Measurements from ENCODE around the gene BICC1. TPM values are rescaled to one million over a fixed set of nuclear protein-coding genes. Genes with fewer than 3 reads are reported as not detected.

BICC1 gene
- total and polyA plus RNA-seq, 4 donors, result 0.82 to 6.1 (median 4.5) TPM

DNA sequence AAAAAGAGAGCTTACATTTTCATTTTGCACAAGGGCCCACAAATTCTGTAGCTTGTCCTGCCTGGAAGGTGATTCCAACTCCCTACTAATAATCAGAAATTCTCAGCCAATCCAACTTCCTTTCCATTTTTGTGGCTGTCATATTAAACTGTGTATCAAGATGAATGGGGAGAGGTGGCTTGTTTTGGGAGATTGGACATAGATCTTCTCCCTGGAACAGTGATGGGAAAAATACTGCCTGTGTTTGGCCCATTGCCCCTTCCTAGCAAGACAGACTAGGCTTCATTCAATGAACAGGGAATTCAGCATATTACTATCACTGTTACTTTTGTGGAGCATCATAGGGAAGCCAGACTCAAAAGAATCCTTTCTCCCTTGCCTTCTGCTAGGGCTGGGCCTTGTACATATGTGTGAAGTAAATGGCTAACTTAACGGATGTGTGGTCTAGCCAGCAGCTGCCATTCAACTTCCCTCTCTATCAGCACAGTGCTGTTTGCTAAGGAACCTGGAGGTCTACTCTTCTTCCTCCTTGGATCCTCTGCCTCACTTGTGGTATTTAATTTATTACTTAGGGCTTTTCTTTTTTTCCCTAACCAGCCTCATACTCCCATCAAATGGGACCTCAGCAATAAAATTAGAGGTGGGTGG, 326.0 kb downstream of the BICC1 start:
- no peak for DNase-seq (ENCODE audit: low spot score)
- H3K27me3 ChIP-seq (ENCODE audit: control insufficient read depth in 4 of 4, insufficient read depth in 4 of 4, low read length in 3 of 4), result no peaks in the 10 kb centered on the region
- no peaks in the 10 kb centered on the region for H3K9me3 ChIP-seq (ENCODE audit: control insufficient read depth in 4 of 4, low read length in 3 of 4)
- no peak overlapping the region for H3K9ac ChIP-seq (ENCODE audit: low read depth in 1 of 2, low read length in 2 of 2)
- H3K36me3 ChIP-seq (ENCODE audit: control insufficient read depth in 4 of 4, insufficient read depth in 3 of 4, low read depth in 1 of 4, low read length in 3 of 4), result no peaks in the 10 kb centered on the region
- 88% methylated on average over 1 of the region's 1 CpG for WGBS
- no peak overlapping the region for H3K27ac ChIP-seq (ENCODE audit: low read depth in 1 of 2, low read length in 2 of 2)
- H3K4me1 ChIP-seq (ENCODE audit: control insufficient read depth in 4 of 4, insufficient read depth in 4 of 4, low read length in 3 of 4), result no peaks in the 10 kb centered on the region
- TF ChIP-seq NR2F2 (IDR thresholded peaks at IDR 0.05), result no peak
- TF ChIP-seq, protein P1, sequence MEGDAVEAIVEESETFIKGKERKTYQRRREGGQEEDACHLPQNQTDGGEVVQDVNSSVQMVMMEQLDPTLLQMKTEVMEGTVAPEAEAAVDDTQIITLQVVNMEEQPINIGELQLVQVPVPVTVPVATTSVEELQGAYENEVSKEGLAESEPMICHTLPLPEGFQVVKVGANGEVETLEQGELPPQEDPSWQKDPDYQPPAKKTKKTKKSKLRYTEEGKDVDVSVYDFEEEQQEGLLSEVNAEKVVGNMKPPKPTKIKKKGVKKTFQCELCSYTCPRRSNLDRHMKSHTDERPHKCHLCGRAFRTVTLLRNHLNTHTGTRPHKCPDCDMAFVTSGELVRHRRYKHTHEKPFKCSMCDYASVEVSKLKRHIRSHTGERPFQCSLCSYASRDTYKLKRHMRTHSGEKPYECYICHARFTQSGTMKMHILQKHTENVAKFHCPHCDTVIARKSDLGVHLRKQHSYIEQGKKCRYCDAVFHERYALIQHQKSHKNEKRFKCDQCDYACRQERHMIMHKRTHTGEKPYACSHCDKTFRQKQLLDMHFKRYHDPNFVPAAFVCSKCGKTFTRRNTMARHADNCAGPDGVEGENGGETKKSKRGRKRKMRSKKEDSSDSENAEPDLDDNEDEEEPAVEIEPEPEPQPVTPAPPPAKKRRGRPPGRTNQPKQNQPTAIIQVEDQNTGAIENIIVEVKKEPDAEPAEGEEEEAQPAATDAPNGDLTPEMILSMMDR (IDR thresholded peaks at IDR 0.05; ENCODE audit: low read depth, low read length, missing input control), result no peak
- TF ChIP-seq, protein P2, sequence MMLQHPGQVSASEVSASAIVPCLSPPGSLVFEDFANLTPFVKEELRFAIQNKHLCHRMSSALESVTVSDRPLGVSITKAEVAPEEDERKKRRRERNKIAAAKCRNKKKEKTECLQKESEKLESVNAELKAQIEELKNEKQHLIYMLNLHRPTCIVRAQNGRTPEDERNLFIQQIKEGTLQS (IDR thresholded peaks at IDR 0.05), result no peak
- TF ChIP-seq FOXA2 (IDR thresholded peaks at IDR 0.05), result no peak
- TF ChIP-seq HNF4A (conservative IDR thresholded peaks at IDR 0.05), result no peak
- no peak for TF ChIP-seq YY1 (IDR thresholded peaks at IDR 0.05)
- H3K4me3 ChIP-seq (ENCODE audit: low read depth in 1 of 3, low read length in 3 of 3), result no peak overlapping the region

DNA sequence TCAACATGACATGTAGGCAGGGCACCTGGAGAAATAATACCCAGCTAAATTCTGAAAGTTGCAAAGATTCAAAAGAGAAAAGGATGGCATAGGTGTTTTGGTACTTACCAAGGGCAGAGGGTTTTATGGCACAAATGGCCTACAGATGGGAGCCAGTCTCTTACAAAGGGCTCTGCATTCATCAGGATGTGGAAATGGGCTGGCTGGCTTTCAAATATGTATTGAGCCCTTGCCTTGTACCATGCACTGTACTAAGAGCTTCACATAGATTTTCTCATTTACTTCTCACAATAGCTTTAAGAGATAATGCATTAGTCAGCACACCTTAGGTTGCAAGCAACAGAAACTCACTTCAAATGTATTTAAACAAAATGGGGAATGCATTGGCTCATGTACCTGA, 327.1 kb downstream of the BICC1 start:
- Histone ChIP-seq H3K36me3 (ENCODE audit: control insufficient read depth in 4 of 4, insufficient read depth in 3 of 4, low read depth in 1 of 4, low read length in 3 of 4) (no peaks in the 10 kb centered on the region), H3K9ac (ENCODE audit: low read depth in 1 of 2, low read length in 2 of 2) (no peak overlapping the region), H3K4me1 (ENCODE audit: control insufficient read depth in 4 of 4, insufficient read depth in 4 of 4, low read length in 3 of 4) (no peaks in the 10 kb centered on the region), H3K9me3 (ENCODE audit: control insufficient read depth in 4 of 4, low read length in 3 of 4) (no peaks in the 10 kb centered on the region), H3K27me3 (ENCODE audit: control insufficient read depth in 4 of 4, insufficient read depth in 4 of 4, low read length in 3 of 4) (no peaks in the 10 kb centered on the region), H3K4me3 (ENCODE audit: low read depth in 1 of 3, low read length in 3 of 3) (no peak overlapping the region), H3K27ac (ENCODE audit: low read depth in 1 of 2, low read length in 2 of 2) (no peak overlapping the region)
- DNase-seq (ENCODE audit: low spot score), result no peak
- TF ChIP-seq, protein P3, sequence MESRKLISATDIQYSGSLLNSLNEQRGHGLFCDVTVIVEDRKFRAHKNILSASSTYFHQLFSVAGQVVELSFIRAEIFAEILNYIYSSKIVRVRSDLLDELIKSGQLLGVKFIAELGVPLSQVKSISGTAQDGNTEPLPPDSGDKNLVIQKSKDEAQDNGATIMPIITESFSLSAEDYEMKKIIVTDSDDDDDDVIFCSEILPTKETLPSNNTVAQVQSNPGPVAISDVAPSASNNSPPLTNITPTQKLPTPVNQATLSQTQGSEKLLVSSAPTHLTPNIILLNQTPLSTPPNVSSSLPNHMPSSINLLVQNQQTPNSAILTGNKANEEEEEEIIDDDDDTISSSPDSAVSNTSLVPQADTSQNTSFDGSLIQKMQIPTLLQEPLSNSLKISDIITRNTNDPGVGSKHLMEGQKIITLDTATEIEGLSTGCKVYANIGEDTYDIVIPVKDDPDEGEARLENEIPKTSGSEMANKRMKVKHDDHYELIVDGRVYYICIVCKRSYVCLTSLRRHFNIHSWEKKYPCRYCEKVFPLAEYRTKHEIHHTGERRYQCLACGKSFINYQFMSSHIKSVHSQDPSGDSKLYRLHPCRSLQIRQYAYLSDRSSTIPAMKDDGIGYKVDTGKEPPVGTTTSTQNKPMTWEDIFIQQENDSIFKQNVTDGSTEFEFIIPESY (IDR thresholded peaks at IDR 0.05), result no peak
- TF ChIP-seq NR2F2 (IDR thresholded peaks at IDR 0.05) (no peak), RAD21 (IDR thresholded peaks at IDR 0.05) (no peak), JUND (IDR thresholded peaks at IDR 0.05) (no peak), FOXA2 (IDR thresholded peaks at IDR 0.05) (no peak), HNF4G (IDR thresholded peaks at IDR 0.05) (no peak), YY1 (IDR thresholded peaks at IDR 0.05) (no peak), RXRA (IDR thresholded peaks at IDR 0.05) (no peak)
- TF ChIP-seq, protein P2 (IDR thresholded peaks at IDR 0.05), result no peak
- TF ChIP-seq, protein P1 (IDR thresholded peaks at IDR 0.05; ENCODE audit: low read depth, low read length, missing input control), result no peak

Measured in liver (tissue), 9 donors.